HG03139 (cell line): ENCODE data around the gene CDHR5.

Source experiments
- ATAC-seq: cut with Tn5 transposase; IDR thresholded peaks from one replicate; pipeline ENCODE4 v1.9.1; 2021; ENCODE audit not compliant: unreplicated experiment

The CDHR5 gene

GRCh38 chr11:569158-569885 lies 55.4 kb downstream of the CDHR5 start:
- no peak for ATAC-seq

- ATAC-seq: peak; percentile 88
These were observed 56.2 kb downstream of the CDHR5 start for GRCh38 chr11:568306-569157.

GRCh38 chr11:567629-568292 lies 57.0 kb downstream of the CDHR5 start:
- ATAC-seq: no peak

GRCh38 chr11:567011-567628 lies 57.6 kb downstream of the CDHR5 start:
- no peak for ATAC-seq
